Activated T-helper 1 cell treated with Interleukin-2 at 50 U/mL for 16 hours (primary cell): ENCODE data around the gene COX7A1.
"Not testable (repeated sequence)": the region's sequence is repeated elsewhere in the genome, so short reads cannot be mapped to it uniquely, and the experiment has no call there.

Experiments used
- DNase-seq: peaks from one replicate; pipeline ENCODE4 v3.0.0-alpha.2; 2020; ENCODE audit warnings: low read depth

The COX7A1 gene

DNA sequence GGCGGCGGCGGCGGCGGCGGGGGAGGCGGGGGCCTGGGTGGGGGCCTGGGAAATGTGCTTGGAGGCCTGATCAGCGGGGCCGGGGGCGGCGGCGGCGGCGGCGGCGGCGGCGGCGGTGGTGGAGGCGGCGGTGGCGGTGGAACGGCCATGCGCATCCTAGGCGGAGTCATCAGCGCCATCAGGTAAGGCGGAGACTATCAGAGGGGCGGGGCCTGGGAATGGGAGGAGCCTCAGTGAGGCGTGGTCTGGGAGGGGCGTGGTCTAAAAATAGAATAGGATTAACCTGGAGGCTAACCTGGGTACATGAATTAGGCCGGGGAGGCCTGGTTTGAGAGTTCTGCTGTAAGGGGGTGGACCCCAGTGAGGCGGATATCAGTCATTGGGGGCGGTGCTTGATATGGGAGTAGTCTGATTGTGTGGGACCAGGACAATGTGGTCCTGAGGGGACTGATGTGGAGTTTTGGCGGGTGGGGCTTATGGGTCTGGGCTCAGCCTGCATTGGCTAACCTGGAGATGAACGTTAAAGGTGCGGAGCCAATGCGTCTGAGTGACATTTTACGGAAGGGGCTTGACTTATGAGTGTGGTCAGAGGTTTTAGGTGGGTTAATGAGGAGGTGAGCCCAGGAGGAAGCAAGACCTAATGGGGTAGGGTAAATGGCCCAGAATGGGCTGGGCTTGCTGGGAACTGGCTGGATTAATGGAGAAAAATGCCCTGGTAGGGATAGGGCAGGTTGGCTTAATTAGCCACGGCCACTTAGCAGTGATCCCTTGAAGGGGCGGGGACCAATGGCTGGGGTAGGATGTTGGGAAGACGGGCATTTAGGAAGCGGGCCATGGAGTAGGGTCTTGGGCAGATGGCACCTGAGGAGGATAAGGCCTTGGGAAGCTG, 11.0 kb downstream of the COX7A1 start:
- DNase-seq, result peak; percentile 79

- DNase-seq, result no peak
Observed at GRCh38 chr19:36140304-36141038, 11.8 kb downstream of the COX7A1 start.

DNA sequence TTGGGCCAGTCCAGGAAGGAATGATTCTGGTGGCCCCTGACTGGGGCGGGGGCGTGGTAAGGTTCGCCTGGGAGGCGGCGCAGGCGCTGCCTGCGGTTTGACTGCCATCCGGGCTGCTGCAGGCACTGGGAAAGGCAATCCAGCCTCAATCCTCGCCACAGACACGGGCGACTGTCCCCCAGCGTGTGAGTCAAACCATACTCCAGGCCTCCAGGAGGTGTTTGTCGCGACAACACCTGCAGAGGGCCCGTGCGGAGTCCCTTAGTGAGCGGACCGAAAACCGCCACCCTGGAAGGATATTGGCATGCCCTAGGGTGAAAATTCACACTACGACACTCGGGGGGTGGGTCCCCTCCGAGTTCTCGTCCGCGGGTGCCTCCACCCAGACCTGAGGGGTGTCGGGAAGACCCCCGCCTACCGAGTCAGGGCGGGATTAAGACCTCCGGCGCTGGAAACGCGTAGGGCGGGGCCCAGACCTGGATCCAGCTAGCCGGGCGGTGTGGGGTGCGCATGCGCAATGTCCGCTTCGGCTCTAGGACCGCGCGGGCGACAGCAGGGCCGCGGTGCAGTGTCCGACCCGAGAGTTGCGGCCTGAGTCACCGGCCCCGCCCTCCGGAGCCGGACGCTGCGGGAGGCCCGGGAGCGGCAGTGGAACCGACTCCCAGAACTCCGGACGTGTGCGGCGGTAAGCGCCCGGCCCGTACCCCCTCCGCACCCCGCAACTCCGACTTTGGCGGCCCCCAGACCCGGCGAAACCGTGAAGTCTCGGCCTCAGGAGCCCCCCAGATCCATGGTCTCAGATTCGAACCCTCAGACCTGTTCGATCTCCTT, 12.6 kb downstream of the COX7A1 start, which contains the start of gene CAPNS1:
CAPNS1 (plus strand) TSS at position 594 of the 831 bp plus-strand sequence. CDS start 946 bp downstream, outside the sequence.
- peak; percentile 83 for DNase-seq

DNA sequence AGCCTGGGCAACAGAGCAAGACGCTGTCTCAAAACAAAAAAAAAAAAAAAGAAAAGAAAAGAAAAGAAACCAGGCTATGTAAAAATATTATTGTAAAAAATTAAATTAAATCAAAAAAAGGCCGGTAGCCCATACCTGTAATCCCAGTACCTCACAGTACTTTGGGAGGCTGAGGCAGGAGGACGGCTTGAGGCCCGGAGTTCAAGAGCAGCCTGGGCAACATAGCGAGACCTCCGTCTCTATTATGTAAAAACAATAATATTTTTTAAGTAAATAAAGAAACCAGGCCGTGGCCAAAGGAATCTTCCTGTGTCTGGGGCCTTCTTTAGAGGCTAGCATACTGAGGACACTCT, 13.2 kb downstream of the COX7A1 start:
- DNase-seq, result no peak

- DNase-seq, result no peak
Observed at GRCh38 chr19:36136964-36137686, 15.1 kb downstream of the COX7A1 start.

- DNase-seq, result not testable (repeated sequence)
Observed at GRCh38 chr19:36134867-36135266, 17.4 kb downstream of the COX7A1 start.

- DNase-seq, result not testable (repeated sequence)
Observed at GRCh38 chr19:36131221-36131620, 21.0 kb downstream of the COX7A1 start.

DNA sequence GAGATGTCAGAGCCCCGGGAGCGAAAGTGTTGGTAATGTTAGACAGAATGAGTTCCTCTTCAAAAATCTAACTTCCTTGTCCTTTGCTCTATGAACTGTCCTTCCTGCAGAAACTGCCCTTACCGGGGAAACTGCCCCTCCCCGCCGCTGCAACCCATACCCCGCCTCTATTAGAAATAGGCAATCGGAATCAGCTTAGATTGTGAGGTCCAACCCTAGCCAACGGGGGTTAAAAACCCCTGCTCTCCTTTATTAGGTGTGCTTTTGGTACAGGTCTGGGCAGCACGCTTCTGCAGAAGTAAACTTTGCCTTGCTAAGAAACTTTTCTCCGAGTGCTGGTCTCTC, 23.9 kb downstream of the COX7A1 start:
- no peak for DNase-seq

DNA sequence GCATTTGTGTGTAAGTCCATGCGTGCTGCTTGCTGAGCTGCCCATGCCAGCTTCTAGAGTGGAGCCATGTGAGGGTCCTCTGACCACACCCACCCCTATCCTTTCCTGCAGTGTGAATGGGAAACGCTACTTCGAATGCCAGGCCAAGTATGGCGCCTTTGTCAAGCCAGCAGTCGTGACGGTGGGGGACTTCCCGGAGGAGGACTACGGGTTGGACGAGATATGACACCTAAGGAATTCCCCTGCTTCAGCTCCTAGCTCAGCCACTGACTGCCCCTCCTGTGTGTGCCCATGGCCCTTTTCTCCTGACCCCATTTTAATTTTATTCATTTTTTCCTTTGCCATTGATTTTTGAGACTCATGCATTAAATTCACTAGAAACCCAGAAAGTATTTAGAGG, 26.7 kb downstream of the COX7A1 start:
- no peak for DNase-seq

- no peak for DNase-seq
Observed at GRCh38 chr19:36121486-36122124, 30.6 kb downstream of the COX7A1 start.

- DNase-seq, result no peak
Observed at GRCh38 chr19:36120984-36121358, 31.3 kb downstream of the COX7A1 start.

DNA sequence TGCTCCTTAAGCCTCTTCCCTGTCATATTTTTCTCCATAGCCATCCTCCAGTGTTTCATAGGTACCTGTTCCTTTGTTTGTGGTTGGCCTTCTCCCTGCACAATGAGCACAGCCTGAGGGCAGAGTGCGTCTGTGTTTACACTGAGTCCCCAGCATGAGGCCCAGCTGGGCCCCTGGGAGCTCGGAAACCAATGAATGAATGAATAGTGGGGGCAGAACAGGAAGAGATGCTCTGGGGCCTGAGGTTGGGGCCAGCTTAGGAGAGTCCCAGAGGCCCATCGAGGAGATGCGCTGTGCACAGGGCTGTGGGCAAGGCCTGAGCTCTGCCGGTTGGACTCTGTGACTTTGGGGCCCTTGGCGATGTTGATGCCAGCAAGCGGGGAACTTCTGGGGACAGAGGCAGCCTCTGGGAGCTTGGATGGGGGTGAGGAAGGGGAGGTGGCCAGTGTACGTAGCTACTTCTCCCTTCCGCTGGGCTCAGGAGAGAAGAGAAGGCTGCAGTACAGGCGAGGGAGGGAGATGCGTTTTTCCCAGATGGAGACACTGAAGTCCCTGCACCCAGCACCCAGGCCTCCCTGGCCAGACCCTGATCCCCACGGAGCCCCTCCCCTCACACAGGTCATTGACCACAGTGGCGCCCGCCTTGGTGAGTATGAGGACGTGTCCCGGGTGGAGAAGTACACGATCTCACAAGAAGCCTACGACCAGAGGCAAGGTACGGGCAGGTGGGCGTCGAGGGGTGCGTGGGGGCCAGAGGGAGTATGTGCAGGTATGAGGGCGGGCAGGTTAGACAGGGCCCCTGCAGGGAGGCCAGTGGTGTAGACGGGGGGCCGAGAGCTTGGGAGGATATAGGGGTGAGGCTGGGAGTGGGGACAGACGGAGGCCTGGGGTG, 31.9 kb downstream of the COX7A1 start:
- DNase-seq, result no peak

DNA sequence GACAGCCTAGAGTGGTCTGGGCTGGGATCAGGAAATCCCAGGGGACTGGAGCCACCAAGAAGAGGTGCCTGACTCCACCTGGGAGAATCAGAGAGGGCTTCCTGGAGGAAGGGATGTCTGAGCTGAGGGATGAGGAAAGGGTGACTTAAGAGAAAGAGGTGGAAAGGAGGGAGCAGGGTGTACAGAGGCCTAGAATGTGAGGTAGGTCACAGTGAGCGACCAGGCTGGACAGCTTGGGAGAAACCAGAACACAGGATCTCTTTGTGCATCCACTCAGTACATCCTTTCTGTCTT, 36.0 kb downstream of the COX7A1 start:
- no peak for DNase-seq

DNA sequence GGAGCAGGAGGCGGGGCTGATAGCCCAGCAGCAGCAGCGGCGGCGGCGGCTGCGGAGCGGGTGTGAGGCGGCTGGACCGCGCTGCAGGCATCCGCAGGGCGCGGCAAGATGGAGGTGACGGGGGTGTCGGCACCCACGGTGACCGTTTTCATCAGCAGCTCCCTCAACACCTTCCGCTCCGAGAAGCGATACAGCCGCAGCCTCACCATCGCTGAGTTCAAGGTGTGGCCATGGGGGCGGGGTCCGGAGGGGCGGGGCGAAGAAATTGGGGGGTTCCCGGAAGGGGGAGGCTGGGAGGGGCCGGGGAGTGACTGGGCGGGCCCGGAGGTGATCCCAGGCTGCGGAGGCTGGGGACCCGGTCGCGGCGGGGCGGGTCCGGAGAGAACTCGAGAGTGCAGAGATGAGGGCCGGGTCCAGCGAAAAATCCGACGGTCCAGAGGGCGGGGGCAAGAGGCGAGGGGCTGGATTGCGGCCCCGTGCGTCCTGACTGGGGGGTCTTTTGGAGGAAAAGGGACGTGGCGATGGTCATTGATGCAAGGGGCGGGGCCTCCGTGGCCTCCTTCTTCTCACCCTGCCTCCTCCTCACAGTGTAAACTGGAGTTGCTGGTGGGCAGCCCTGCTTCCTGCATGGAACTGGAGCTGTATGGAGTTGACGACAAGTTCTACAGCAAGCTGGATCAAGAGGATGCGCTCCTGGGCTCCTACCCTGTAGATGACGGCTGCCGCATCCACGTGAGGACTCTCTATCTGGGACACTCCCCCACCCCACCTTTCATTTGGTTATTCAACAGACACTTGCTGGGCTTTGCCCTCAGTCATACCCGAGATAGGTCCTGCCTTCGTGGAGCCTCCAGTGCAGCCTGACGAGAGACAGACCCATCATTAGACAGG, 36.5 kb downstream of the COX7A1 start, which contains the start of gene TBCB:
TBCB (plus strand) TSS at position 16 of the 891 bp plus-strand sequence; CDS start at position 109, 93 bp downstream.
- DNase-seq, result peak; percentile 78

DNA sequence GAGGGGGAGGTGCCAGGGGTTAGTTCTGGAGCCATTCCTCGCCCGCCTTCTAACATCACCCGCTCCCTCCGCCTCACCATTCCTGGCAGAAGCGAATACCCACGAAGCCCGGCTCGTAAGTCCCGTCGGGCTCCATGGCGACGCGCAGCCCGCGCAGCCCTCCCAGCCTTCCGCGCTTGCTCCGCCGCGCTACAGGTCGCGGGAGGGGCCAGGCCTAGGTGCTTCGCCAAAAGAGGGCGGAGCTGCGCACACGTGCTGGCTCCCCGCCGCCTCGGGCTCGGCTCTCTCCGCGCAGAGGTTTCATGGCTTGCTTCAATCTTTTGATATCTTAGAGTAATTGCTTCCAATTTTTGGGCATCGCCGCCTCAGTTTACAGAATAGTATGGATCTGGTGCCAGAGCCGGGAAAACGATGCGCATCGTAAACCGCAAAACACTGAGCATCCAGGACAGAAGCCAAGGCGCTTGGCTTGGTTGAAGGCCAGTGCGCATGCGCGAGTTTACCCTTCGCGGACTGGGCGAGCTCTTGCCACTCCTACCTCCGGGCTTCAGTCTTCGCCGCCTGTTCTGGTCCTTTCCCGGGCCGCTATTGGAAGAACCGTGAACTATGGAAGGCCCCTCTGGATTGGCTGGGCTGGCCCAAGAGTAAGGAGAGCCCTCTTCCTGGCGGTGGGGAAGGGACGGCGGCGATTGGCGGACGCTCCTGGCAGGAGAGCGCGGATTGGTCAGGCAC, 37.4 kb downstream of the COX7A1 start, which contains the start of gene POLR2I:
POLR2I (minus strand) TSS at position 155 of the 732 bp plus-strand sequence; CDS start at position 136, 19 bp downstream.
- peak; percentile 97 for DNase-seq

- no peak for DNase-seq
Observed at GRCh38 chr19:36113894-36114720, 38.1 kb downstream of the COX7A1 start.

DNA sequence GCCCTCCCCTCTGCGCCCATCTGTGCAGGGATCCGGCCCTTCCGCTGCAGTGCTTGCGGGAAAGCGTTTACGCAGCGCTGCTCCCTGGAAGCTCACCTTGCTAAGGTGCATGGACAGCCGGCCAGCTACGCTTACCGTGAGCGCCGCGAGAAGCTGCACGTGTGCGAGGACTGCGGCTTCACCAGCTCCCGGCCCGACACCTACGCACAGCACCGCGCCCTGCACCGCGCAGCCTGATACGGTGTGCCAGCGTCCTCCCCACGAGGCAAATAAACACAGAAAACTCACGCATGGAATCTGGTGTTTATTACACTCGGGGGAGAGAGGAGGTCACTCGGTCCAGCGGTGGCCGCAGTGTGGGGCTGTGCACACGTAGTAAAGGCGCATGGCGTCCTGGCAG, 38.8 kb downstream of the COX7A1 start:
- no peak for DNase-seq
